Upper lobe of left lung (tissue), 6 donors: ENCODE results near the gene NOL6. TPM values are rescaled to one million over a fixed set of nuclear protein-coding genes. Genes with fewer than 3 reads are reported as not detected.
"Not testable (repeated sequence)": the region's sequence is repeated elsewhere in the genome, so short reads cannot be mapped to it uniquely, and the experiment has no call there.

Experiments
- ATAC-seq, 2 donors: fragments of 200-7000 bp; cut with Tn5 transposase; one replicate each; pipeline ENCODE4 v1.9.1; 2022; ENCODE audit warnings: mild to moderate bottlenecking in 2 of 2, moderate library complexity in 2 of 2; ENCODE audit not compliant: low FRiP score in 2 of 2
- DNase-seq, 2 donors: peaks; one replicate each; pipeline ENCODE4 v3.0.0-alpha.2; 2019 to 2020
- H3K27ac ChIP-seq, 4 donors: fragments of 200-600 bp; sonication (generic); one replicate each; pipeline ENCODE4 v1.5.1; 2016 to 2019
- H3K27me3 ChIP-seq, 4 donors: fragments of 200-600 bp; sonication (generic); one replicate each; pipeline ENCODE4 v1.5.1; 2017 to 2019
- H3K36me3 ChIP-seq, 4 donors: fragments of 200-600 bp; sonication (generic); one replicate each; pipeline ENCODE4 v1.5.1; 2016 to 2019
- H3K4me1 ChIP-seq, 4 donors: fragments of 200-600 bp; sonication (generic); one replicate each; pipeline ENCODE4 v1.5.1; 2018 to 2019
- H3K4me3 ChIP-seq, 4 donors: fragments of 200-600 bp; sonication (generic); one replicate each; pipeline ENCODE4 v1.5.1; 2017 to 2019; ENCODE audit warnings: mild to moderate bottlenecking in 2 of 4, moderate library complexity in 1 of 4
- H3K9me3 ChIP-seq, 4 donors: fragments of 200-600 bp; sonication (generic); one replicate each; pipeline ENCODE4 v1.5.1; 2018 to 2019
- EP300 ChIP-seq, 4 donors: sonication (generic); formaldehyde crosslinking; IDR thresholded peaks; one replicate each; pipeline ENCODE4 v1.5.1; 2017; ENCODE audit warnings: antibody characterized with exemption in 4 of 4, control low read depth in 2 of 4
- POLR2A ChIP-seq, 4 donors: fragments of 450-650 bp; IDR thresholded peaks; one replicate each; pipeline ENCODE4 v1.5.1; 2016 to 2017; ENCODE audit warnings: antibody characterized with exemption in 4 of 4, mild to moderate bottlenecking in 2 of 4
- POLR2AphosphoS5 ChIP-seq, 2 donors: sonication (generic); formaldehyde crosslinking; IDR thresholded peaks; one replicate each; pipeline ENCODE4 v1.5.1; 2017; ENCODE audit warnings: antibody characterized with exemption in 2 of 2
- WGBS, 2 donors: methylation state at CpG; one replicate each; pipeline ENCODE4 v1.1.5; 2017 to 2018; 5-methylcytosine and 5-hydroxymethylcytosine counted together
- total RNA-seq, 6 donors: library from RNA; depleted of rRNA in 4 of 6; stranded (reverse); fragments of >200 nt in 4 of 6; gene quantifications; one replicate each; pipeline versions ENCODE4 v1.1.0 to v1.2.1, GENCODE V29; 2016 to 2021
- TF ChIP-seq, protein P1 (sequence below), 6 experiments: fragments of 450-650 bp in 4 of 6; fragments of 200-600 bp in 2 of 6; sonication (generic) in 2 of 6; IDR thresholded peaks; one replicate each; pipeline ENCODE4 v1.5.1; 2016 to 2019; ENCODE audit warnings: antibody characterized with exemption in 6 of 6
- donor health status: DM: no; HTN: no; CAD: no; lungs with moderate emphysema.
- donor health status: DM: no; HTN: yes; CAD: no; lungs with severe emphysema.

Gene NOL6
- total RNA-seq, 6 donors from 2014 or later: 17.8 to 47.6 (median 31.9) TPM

- H3K9me3 ChIP-seq: no peaks in the 10 kb centered on the region
- TF ChIP-seq, protein P1, sequence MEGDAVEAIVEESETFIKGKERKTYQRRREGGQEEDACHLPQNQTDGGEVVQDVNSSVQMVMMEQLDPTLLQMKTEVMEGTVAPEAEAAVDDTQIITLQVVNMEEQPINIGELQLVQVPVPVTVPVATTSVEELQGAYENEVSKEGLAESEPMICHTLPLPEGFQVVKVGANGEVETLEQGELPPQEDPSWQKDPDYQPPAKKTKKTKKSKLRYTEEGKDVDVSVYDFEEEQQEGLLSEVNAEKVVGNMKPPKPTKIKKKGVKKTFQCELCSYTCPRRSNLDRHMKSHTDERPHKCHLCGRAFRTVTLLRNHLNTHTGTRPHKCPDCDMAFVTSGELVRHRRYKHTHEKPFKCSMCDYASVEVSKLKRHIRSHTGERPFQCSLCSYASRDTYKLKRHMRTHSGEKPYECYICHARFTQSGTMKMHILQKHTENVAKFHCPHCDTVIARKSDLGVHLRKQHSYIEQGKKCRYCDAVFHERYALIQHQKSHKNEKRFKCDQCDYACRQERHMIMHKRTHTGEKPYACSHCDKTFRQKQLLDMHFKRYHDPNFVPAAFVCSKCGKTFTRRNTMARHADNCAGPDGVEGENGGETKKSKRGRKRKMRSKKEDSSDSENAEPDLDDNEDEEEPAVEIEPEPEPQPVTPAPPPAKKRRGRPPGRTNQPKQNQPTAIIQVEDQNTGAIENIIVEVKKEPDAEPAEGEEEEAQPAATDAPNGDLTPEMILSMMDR (IDR thresholded peaks at IDR 0.05): no peak
- TF ChIP-seq POLR2A (IDR thresholded peaks at IDR 0.05): no peak
- TF ChIP-seq POLR2AphosphoS5 (IDR thresholded peaks at IDR 0.05): no peak
- TF ChIP-seq EP300 (IDR thresholded peaks at IDR 0.05): no peak
- peaks cover 0 to 5% (median 0%) of the 10 kb centered on the region in 4 donors for H3K4me1 ChIP-seq
- WGBS, 2 donors: 69 to 77% methylated on average over 3 of the region's 3 CpGs
- peak overlapping the region in 1 of 4 donors; percentile 17 for H3K27ac ChIP-seq
- no peak for DNase-seq
- no peak overlapping the region for H3K4me3 ChIP-seq
- ATAC-seq: no peak
- no peaks in the 10 kb centered on the region for H3K27me3 ChIP-seq
- H3K36me3 ChIP-seq: peaks cover 14 to 37% (median 27%) of the 10 kb centered on the region in 4 donors
Observed at GRCh38 chr9:33459115-33459514, 14.6 kb downstream of the NOL6 start.

DNA sequence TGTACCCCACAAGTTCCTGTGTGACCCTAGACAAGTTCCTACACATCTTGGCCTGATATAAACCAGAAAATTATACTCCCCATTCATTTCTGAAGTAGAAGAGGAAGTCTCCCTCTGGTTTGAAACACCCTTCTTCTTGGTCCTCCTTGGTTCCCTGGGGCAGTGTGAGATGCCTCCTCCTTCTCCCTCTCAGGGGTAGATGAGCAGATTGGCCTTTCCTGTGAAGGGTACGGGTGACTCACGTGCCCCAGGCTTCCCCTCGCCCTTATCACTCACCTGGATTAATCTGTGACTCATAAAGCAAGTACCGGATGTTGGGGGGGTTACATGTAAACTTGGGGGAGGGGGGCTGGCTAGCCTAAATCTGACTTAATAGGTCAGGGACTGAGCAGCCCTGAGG lies 15.3 kb downstream of the NOL6 start:
- Histone ChIP-seq H3K4me1 (peaks cover 0 to 5% (median 0%) of the 10 kb centered on the region in 4 donors), H3K36me3 (peaks cover 12 to 30% (median 21%) of the 10 kb centered on the region in 4 donors), H3K27me3 (no peaks in the 10 kb centered on the region), H3K27ac (peak overlapping the region in 2 of 4 donors; percentile 16 to 21), H3K4me3 (no peak overlapping the region), H3K9me3 (no peaks in the 10 kb centered on the region)
- DNase-seq (peak in 1 of 2 donors; percentile 40), ATAC-seq (no peak)
- TF ChIP-seq POLR2AphosphoS5 (IDR thresholded peaks at IDR 0.05) (no peak), POLR2A (IDR thresholded peaks at IDR 0.05) (no peak), EP300 (IDR thresholded peaks at IDR 0.05) (no peak)
- TF ChIP-seq, protein P1 (IDR thresholded peaks at IDR 0.05): no peak
- 41 to 77% methylated on average over 4 of the region's 4 CpGs for WGBS, 2 donors

GRCh38 chr9:33455945-33456344 lies 17.8 kb downstream of the NOL6 start:
- WGBS, 2 donors: 51 to 66% methylated on average over 7 of the region's 7 CpGs
- Histone ChIP-seq H3K36me3 (peaks cover 0 to 6% (median 0%) of the 10 kb centered on the region in 4 donors), H3K27me3 (no peaks in the 10 kb centered on the region), H3K4me1 (peaks cover 0 to 17% (median 2%) of the 10 kb centered on the region in 4 donors), H3K27ac (no peak overlapping the region), H3K9me3 (no peaks in the 10 kb centered on the region), H3K4me3 (no peak overlapping the region)
- no peak for TF ChIP-seq EP300 (IDR thresholded peaks at IDR 0.05)
- TF ChIP-seq POLR2AphosphoS5 (IDR thresholded peaks at IDR 0.05): no peak
- TF ChIP-seq POLR2A (IDR thresholded peaks at IDR 0.05): no peak
- TF ChIP-seq, protein P1 (IDR thresholded peaks at IDR 0.05): no peak
- ATAC-seq (no peak), DNase-seq (no peak)

GRCh38 chr9:33455456-33455855 lies 18.3 kb downstream of the NOL6 start:
- ATAC-seq, H3K27ac ChIP-seq, H3K36me3 ChIP-seq, H3K27me3 ChIP-seq, H3K9me3 ChIP-seq, DNase-seq, H3K4me3 ChIP-seq: not testable (repeated sequence)
- WGBS, 2 donors: 91 to 96% methylated on average over 8 of the region's 8 CpGs
- peaks cover 0 to 17% (median 2%) of the 10 kb centered on the region in 4 donors for H3K4me1 ChIP-seq

DNA sequence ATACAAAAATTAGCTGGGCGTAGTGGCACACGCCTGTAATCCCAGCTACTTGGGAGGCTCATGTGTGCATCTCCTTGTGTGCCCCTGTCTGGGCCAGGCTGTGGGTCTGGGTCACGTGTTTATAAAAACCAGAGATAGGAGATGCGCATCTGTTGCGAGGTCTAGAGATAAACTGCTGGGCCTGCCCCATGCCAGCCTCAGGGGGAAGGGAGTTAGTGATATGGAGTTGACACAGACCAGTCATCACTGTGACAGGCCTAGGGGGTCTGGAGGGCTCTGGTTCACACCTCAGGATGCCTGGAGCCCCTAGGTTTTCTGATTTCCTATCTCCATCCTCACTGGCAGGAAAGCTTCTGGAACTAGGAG lies 19.1 kb downstream of the NOL6 start:
- not testable (repeated sequence) for H3K36me3 ChIP-seq, H3K9me3 ChIP-seq, H3K27me3 ChIP-seq, DNase-seq, ATAC-seq, H3K27ac ChIP-seq, H3K4me3 ChIP-seq
- peaks cover 0 to 17% (median 2%) of the 10 kb centered on the region in 4 donors for H3K4me1 ChIP-seq
- WGBS, 2 donors: 91 to 92% methylated on average over 5 of the region's 5 CpGs

DNA sequence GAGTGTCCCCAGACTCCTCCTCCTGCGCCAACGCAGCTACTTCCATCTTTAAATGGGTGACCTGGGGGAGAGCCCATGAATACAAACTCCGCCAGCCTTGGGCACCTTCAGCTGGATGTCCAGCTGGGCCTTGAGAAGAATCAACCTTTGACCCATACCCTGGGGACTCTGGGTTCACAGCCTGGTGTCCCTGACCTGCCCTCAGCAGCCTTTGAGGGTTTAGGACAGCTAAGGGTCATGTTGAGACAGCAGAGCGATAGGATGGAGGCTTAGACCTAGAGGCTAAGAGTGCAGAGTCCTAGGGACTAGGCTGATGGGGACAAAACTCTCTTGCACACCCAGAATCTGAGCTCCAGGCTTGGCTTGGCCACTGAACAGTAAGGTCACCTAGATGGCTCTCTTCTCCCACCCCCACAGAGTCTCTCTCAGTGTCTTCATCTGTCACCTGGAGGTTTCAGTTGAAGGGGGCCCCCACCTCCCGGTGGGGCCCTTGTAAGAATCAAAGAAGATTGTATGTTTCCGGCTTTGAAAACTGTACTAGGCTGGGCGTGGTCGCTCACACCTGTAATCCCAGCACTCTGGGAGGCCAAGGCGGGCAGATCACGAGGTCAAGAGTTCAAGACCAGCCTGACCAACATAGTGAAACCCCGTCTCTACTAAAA lies 19.6 kb downstream of the NOL6 start:
- no peak for ATAC-seq
- H3K4me1 ChIP-seq: peaks cover 0 to 17% (median 2%) of the 10 kb centered on the region in 4 donors

More for the DNA sequence above, 19.6 kb downstream of the NOL6 start:
- Histone ChIP-seq H3K4me3 (no peak overlapping the region), H3K27ac (no peak overlapping the region), H3K27me3 (no peaks in the 10 kb centered on the region), H3K36me3 (no peaks in the 10 kb centered on the region), H3K9me3 (no peaks in the 10 kb centered on the region)
- TF ChIP-seq POLR2A (IDR thresholded peaks at IDR 0.05) (no peak), EP300 (IDR thresholded peaks at IDR 0.05) (no peak), POLR2AphosphoS5 (IDR thresholded peaks at IDR 0.05) (no peak)
- TF ChIP-seq, protein P1 (IDR thresholded peaks at IDR 0.05): no peak
- DNase-seq: no peak
- WGBS, 2 donors: 85 to 86% methylated on average over 7 to 11 of the region's 11 CpGs
